HEK293 (cell line): Measurements from ENCODE around the gene NRIP2.

Source experiments
- CTCF ChIP-seq: fragments of 450-650 bp; formaldehyde crosslinking; IDR thresholded peaks from 2 replicates; pipeline ENCODE4 v1.5.1; 2016; ENCODE audit warnings: missing biosample characterization, missing genetic modification characterization
- FEZF1 ChIP-seq: fragments of 450-650 bp; formaldehyde crosslinking; IDR thresholded peaks from 2 replicates; pipeline ENCODE4 v1.5.1; 2016; ENCODE audit warnings: missing biosample characterization, missing genetic modification characterization
- MYNN ChIP-seq: fragments of 450-650 bp; formaldehyde crosslinking; IDR thresholded peaks from 2 replicates; pipeline ENCODE4 v1.5.1; 2016; ENCODE audit warnings: missing biosample characterization, missing genetic modification characterization, borderline replicate concordance
- SP2 ChIP-seq: fragments of 450-650 bp; formaldehyde crosslinking; IDR thresholded peaks from 2 replicates; pipeline ENCODE4 v1.5.1; 2016; ENCODE audit warnings: missing biosample characterization, missing genetic modification characterization
- ZBTB20 ChIP-seq: fragments of 450-650 bp; formaldehyde crosslinking; IDR thresholded peaks from 2 replicates; pipeline ENCODE4 v1.5.1; 2016; ENCODE audit warnings: missing biosample characterization, missing genetic modification characterization
- ZNF121 ChIP-seq: fragments of 450-650 bp; formaldehyde crosslinking; IDR thresholded peaks from 2 replicates; pipeline ENCODE4 v1.5.1; 2016; ENCODE audit warnings: missing biosample characterization, missing genetic modification characterization
- ZNF184 ChIP-seq: fragments of 450-650 bp; IDR thresholded peaks from 2 replicates; pipeline ENCODE4 v1.5.1; 2018; ENCODE audit warnings: missing biosample characterization, mild to moderate bottlenecking, missing genetic modification characterization
- ZNF707 ChIP-seq: fragments of 450-650 bp; formaldehyde crosslinking; IDR thresholded peaks from 2 replicates; pipeline ENCODE4 v1.5.1; 2016; ENCODE audit warnings: missing biosample characterization, missing genetic modification characterization

DNA sequence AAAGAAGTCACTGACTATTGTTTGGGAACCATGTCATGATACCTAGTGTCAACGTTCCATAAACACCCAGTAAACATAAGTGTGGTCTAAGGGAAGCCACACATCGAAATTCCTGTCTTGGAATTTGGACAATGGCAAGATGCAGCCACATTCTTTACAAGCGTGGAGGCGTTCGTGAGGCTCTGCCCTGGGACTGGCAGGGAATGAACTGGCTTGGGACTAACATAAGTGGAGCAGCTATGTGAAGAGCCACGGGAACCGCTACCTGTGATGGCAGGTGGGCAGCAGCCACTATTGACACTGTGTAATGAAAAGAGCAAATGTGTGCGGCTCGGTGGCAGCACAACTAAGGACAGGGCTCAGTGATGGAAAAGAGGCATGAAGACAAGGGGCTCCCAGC, 10.0 kb upstream of the NRIP2 start:
- TF ChIP-seq CTCF (tag by site-specific recombination) (no peak), ZNF184 (no peak), ZBTB20 (tag by site-specific recombination) (no peak), ZNF707 (tag by site-specific recombination) (no peak), SP2 (no peak), FEZF1 (no peak), ZNF121 (no peak), MYNN (tag by site-specific recombination) (no peak)
